ENCODE results near the gene COL9A2.

- TF ChIP-seq, protein P1, sequence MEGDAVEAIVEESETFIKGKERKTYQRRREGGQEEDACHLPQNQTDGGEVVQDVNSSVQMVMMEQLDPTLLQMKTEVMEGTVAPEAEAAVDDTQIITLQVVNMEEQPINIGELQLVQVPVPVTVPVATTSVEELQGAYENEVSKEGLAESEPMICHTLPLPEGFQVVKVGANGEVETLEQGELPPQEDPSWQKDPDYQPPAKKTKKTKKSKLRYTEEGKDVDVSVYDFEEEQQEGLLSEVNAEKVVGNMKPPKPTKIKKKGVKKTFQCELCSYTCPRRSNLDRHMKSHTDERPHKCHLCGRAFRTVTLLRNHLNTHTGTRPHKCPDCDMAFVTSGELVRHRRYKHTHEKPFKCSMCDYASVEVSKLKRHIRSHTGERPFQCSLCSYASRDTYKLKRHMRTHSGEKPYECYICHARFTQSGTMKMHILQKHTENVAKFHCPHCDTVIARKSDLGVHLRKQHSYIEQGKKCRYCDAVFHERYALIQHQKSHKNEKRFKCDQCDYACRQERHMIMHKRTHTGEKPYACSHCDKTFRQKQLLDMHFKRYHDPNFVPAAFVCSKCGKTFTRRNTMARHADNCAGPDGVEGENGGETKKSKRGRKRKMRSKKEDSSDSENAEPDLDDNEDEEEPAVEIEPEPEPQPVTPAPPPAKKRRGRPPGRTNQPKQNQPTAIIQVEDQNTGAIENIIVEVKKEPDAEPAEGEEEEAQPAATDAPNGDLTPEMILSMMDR (IDR thresholded peaks at IDR 0.05), result no peak
- TF ChIP-seq EZH2 (IDR thresholded peaks at IDR 0.05; ENCODE audit: borderline replicate concordance, insufficient read depth, low read depth, low read length, poor library complexity, severe bottlenecking), result no peak
These were observed 11.2 kb downstream of the COL9A2 start for GRCh38 chr1:40305871-40306270.
